DOHH2 (cell line): ENCODE measurements around the gene F9.

Experiments
- H3F3A ChIP-seq: fragments of 200-600 bp; sonication (generic), shearing (Covaris generic); 2 replicates; pipeline ENCODE4 v1.6.0; 2016; ENCODE audit warnings: antibody characterized with exemption, mild to moderate bottlenecking; ENCODE audit not compliant: control insufficient read depth, insufficient read depth
- H3K27ac ChIP-seq: fragments of 200-600 bp; sonication (generic); 2 replicates; pipeline ENCODE4 v1.5.1; 2014; ENCODE audit warnings: low read depth, mild to moderate bottlenecking, low read length, moderate library complexity
- H3K27me3 ChIP-seq: fragments of 200-600 bp; sonication (generic); 2 replicates; pipeline ENCODE4 v1.6.1; 2014; ENCODE audit warnings: mild to moderate bottlenecking, low read length, mixed read lengths; ENCODE audit not compliant: control insufficient read depth
- H3K36me3 ChIP-seq: fragments of 200-600 bp; sonication (generic); 2 replicates; pipeline ENCODE4 v1.6.1; 2014; ENCODE audit warnings: mild to moderate bottlenecking, low read length, moderate library complexity, mixed read lengths; ENCODE audit not compliant: control insufficient read depth
- H3K4me1 ChIP-seq: fragments of 200-600 bp; sonication (generic); 2 replicates; pipeline ENCODE4 v1.6.1; 2014; ENCODE audit warnings: mild to moderate bottlenecking, low read length, mixed read lengths; ENCODE audit not compliant: control insufficient read depth
- H3K4me2 ChIP-seq: fragments of 200-600 bp; sonication (generic); 2 replicates; pipeline ENCODE4 v1.6.0; 2014; ENCODE audit warnings: mild to moderate bottlenecking, low read length, moderate library complexity
- H3K4me3 ChIP-seq: fragments of 200-600 bp; sonication (generic); 2 replicates; pipeline ENCODE4 v1.5.1; 2014; ENCODE audit warnings: mild to moderate bottlenecking, low read length, mixed read lengths
- H3K79me2 ChIP-seq: fragments of 200-600 bp; sonication (generic); 2 replicates; pipeline ENCODE4 v1.6.1; 2014; ENCODE audit warnings: mild to moderate bottlenecking, low read length, mixed read lengths; ENCODE audit not compliant: control insufficient read depth
- H3K9me2 ChIP-seq: fragments of 200-600 bp; sonication (generic); replicated peaks from 2 replicates; pipeline ENCODE4 v1.6.1; 2014; ENCODE audit warnings: mild to moderate bottlenecking, low read length, mixed read lengths; ENCODE audit not compliant: control insufficient read depth
- H3K9me3 ChIP-seq: fragments of 200-600 bp; sonication (generic); 2 replicates; pipeline ENCODE4 v1.6.1; 2014; ENCODE audit warnings: antibody characterized with exemption, low read length, mixed read lengths; ENCODE audit not compliant: control insufficient read depth, insufficient read depth
- H4K20me1 ChIP-seq: fragments of 200-600 bp; sonication (generic); 2 replicates; pipeline ENCODE4 v1.6.0; 2014; ENCODE audit warnings: low read depth, mild to moderate bottlenecking, antibody characterized with exemption, low read length, moderate library complexity; ENCODE audit not compliant: control insufficient read depth, insufficient read depth
- EZH2phosphoT487 ChIP-seq: fragments of 200-600 bp; sonication (generic); IDR thresholded peaks from 2 replicates; pipeline ENCODE4 v1.6.1; 2017; ENCODE audit warnings: borderline replicate concordance, mild to moderate bottlenecking, antibody characterized with exemption, low read length, moderate library complexity, mixed read lengths
- TF ChIP-seq, protein P1 (sequence below): fragments of 200-600 bp; sonication (generic); IDR thresholded peaks from one replicate; pipeline ENCODE4 v1.5.1; 2014; ENCODE audit warnings: antibody characterized with exemption, mild to moderate bottlenecking, low read depth, low read length; ENCODE audit not compliant: poor library complexity, severe bottlenecking

Gene F9

DNA sequence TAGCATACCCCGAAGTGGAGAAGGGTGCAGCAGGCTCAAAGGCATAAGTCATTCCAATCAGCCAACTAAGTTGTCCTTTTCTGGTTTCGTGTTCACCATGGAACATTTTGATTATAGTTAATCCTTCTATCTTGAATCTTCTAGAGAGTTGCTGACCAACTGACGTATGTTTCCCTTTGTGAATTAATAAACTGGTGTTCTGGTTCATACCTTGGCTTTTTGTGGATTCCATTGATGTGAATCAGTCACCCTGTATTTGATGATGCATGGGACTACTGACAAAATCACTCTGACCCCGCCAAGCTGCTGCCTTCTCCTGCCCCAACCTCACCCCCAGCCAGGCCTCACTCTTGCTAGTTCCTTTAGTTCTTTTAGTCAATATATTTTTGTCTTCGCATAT is 32.7 kb downstream of the F9 start:
- no peak overlapping the region for H3K27ac ChIP-seq
- no peaks in the 10 kb centered on the region for H4K20me1 ChIP-seq
- no peaks in the 10 kb centered on the region for H3K9me3 ChIP-seq
- TF ChIP-seq, protein P1, sequence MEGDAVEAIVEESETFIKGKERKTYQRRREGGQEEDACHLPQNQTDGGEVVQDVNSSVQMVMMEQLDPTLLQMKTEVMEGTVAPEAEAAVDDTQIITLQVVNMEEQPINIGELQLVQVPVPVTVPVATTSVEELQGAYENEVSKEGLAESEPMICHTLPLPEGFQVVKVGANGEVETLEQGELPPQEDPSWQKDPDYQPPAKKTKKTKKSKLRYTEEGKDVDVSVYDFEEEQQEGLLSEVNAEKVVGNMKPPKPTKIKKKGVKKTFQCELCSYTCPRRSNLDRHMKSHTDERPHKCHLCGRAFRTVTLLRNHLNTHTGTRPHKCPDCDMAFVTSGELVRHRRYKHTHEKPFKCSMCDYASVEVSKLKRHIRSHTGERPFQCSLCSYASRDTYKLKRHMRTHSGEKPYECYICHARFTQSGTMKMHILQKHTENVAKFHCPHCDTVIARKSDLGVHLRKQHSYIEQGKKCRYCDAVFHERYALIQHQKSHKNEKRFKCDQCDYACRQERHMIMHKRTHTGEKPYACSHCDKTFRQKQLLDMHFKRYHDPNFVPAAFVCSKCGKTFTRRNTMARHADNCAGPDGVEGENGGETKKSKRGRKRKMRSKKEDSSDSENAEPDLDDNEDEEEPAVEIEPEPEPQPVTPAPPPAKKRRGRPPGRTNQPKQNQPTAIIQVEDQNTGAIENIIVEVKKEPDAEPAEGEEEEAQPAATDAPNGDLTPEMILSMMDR, result no peak
- no peak for TF ChIP-seq EZH2phosphoT487
- no peaks in the 10 kb centered on the region for H3K79me2 ChIP-seq
- no peaks in the 10 kb centered on the region for H3F3A ChIP-seq
- no peaks in the 10 kb centered on the region for H3K27me3 ChIP-seq
- H3K9me2 ChIP-seq, result no peaks in the 10 kb centered on the region
- peaks cover 3% of the 10 kb centered on the region; the same call in 1 of the 2 replicates for H3K4me1 ChIP-seq
- H3K36me3 ChIP-seq, result no peaks in the 10 kb centered on the region
- no peak overlapping the region for H3K4me2 ChIP-seq
- no peak overlapping the region for H3K4me3 ChIP-seq

DNA sequence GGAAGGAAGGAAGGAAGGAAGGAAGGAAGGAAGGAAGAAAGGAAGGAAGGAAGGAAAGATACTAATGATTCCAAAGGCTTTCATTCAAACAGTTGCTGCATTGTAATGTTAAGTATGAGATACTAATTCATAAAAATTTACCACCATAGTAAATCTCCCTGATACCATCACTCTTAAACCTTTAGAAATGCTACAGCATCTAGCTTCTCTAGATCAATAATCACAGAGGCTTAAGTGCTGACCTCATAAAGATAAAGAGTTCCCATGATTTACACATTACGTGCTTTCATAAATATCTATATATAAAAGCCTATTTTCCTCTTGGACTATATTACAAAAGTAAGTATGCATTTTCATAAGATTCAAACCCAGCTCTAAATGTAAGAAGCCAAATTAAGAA is 36.4 kb downstream of the F9 start:
- Histone ChIP-seq H3K4me3 (no peak overlapping the region), H3K27ac (no peak overlapping the region), H3K4me2 (no peak overlapping the region), H3K9me3 (no peaks in the 10 kb centered on the region), H3F3A (no peaks in the 10 kb centered on the region), H3K27me3 (no peaks in the 10 kb centered on the region), H4K20me1 (no peaks in the 10 kb centered on the region), H3K9me2 (no peaks in the 10 kb centered on the region), H3K79me2 (no peaks in the 10 kb centered on the region), H3K4me1 (no peaks in the 10 kb centered on the region), H3K36me3 (no peaks in the 10 kb centered on the region)
- TF ChIP-seq EZH2phosphoT487, result no peak
- TF ChIP-seq, protein P1, result no peak

DNA sequence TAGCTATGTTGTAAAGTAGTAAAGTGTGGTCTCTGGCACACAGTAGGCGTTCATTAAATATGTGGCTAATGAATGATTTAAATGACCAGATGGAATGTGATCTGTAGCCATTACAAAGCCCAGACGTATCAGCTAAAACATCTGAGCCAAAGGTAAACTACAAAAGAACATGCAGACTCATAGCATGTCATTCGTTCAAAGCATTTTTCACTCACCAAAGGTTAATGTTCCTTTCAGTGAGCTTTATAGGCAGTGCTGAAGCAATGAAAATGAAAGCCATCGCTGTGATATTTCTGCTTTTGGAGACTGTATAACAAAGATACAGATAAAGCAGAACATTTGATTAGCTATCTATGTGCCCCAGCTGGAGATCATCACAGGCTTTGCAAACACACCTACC is 50.5 kb downstream of the F9 start:
- H4K20me1 ChIP-seq, result no peaks in the 10 kb centered on the region
- H3K27ac ChIP-seq, result no peak overlapping the region
- H3K36me3 ChIP-seq, result no peaks in the 10 kb centered on the region
- H3K9me2 ChIP-seq, result no peaks in the 10 kb centered on the region
- no peaks in the 10 kb centered on the region for H3F3A ChIP-seq
- TF ChIP-seq, protein P1, result no peak
- no peak for TF ChIP-seq EZH2phosphoT487
- H3K4me1 ChIP-seq, result no peaks in the 10 kb centered on the region
- H3K79me2 ChIP-seq, result no peaks in the 10 kb centered on the region
- no peak overlapping the region for H3K4me2 ChIP-seq
- H3K27me3 ChIP-seq, result no peaks in the 10 kb centered on the region
- no peaks in the 10 kb centered on the region for H3K9me3 ChIP-seq
- H3K4me3 ChIP-seq, result no peak overlapping the region

DNA sequence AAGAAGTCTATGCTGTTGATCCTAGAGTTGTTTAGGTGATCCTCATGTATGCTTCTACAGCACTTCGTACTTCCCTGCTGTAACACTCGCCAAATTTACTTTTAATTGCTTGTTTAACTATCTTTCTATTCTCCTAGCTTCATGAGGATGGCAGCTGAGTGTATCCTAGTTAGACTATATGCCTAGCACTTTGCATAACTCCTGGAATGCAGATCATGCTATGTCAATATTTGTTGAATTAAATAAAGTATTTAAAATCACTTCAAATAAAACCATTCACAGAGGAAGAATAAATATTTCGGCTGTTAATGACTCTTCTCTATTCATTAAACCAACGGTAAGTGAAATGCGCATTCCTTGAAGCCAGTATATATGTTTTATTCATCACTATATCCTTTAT is 55.1 kb downstream of the F9 start:
- no peaks in the 10 kb centered on the region for H4K20me1 ChIP-seq
- no peak overlapping the region for H3K27ac ChIP-seq
- H3K36me3 ChIP-seq, result no peaks in the 10 kb centered on the region
- no peaks in the 10 kb centered on the region for H3K79me2 ChIP-seq
- no peaks in the 10 kb centered on the region for H3K4me1 ChIP-seq
- no peaks in the 10 kb centered on the region for H3K27me3 ChIP-seq
- H3K9me3 ChIP-seq, result no peaks in the 10 kb centered on the region
- no peaks in the 10 kb centered on the region for H3K9me2 ChIP-seq
- H3K4me2 ChIP-seq, result no peak overlapping the region
- no peaks in the 10 kb centered on the region for H3F3A ChIP-seq
- TF ChIP-seq, protein P1, result no peak
- TF ChIP-seq EZH2phosphoT487, result no peak
- H3K4me3 ChIP-seq, result no peak overlapping the region
